Mononuclear cell (primary cell): ENCODE results near the gene PHACTR3. TPM values are rescaled to one million over a fixed set of nuclear protein-coding genes. Genes with fewer than 3 reads are reported as not detected.
"Not testable (repeated sequence)": the region's sequence is repeated elsewhere in the genome, so short reads cannot be mapped to it uniquely, and the experiment has no call there.

Experiments
- H3K27me3 ChIP-seq: 2 replicates; pipeline ENCODE4 v1.6.0; 2011; ENCODE audit warnings: low read length, control low read depth; ENCODE audit not compliant: insufficient read depth
- H3K4me1 ChIP-seq: 2 replicates; pipeline ENCODE4 v1.5.1; 2011; ENCODE audit warnings: mild to moderate bottlenecking, low read length, control low read depth; ENCODE audit not compliant: insufficient read depth
- H3K4me3 ChIP-seq: 2 replicates; pipeline ENCODE4 v1.5.1; 2011; ENCODE audit warnings: mild to moderate bottlenecking, low read length, moderate library complexity
- H3K9me3 ChIP-seq: 2 replicates; pipeline ENCODE4 v1.5.1; 2011; ENCODE audit warnings: low read depth, mild to moderate bottlenecking, control low read depth, low read length
- total RNA-seq: library from RNA; depleted of rRNA; stranded (reverse); fragments of >200 nt; gene quantifications from one replicate; pipeline ENCODE4 v1.2.3, GENCODE V29; 2012

The PHACTR3 gene
- total RNA-seq, 1 donor = 0.21 TPM

DNA sequence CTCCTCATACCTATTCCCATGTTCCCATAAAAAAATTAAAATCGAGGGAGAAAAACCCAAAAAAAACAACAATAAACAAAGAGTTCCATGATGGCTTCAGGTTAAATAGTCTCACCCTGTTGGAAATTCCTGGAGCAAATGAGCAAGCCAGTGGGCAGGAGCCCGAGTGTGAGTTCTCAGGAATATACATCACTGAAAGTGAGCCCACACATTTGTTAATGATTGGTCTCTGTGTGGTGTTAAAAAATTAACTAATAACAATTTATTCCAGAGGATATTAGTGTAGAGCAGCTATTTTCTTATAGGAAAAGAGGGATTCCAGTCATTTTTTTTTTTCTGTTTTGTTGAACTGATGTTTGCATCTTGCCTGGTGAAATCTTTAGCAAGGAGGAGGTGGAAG, 12.9 kb downstream of the PHACTR3 start:
- no peaks in the 10 kb centered on the region for H3K4me1 ChIP-seq
- H3K9me3 ChIP-seq = no peaks in the 10 kb centered on the region
- no peaks in the 10 kb centered on the region for H3K27me3 ChIP-seq
- no peak overlapping the region for H3K4me3 ChIP-seq

DNA sequence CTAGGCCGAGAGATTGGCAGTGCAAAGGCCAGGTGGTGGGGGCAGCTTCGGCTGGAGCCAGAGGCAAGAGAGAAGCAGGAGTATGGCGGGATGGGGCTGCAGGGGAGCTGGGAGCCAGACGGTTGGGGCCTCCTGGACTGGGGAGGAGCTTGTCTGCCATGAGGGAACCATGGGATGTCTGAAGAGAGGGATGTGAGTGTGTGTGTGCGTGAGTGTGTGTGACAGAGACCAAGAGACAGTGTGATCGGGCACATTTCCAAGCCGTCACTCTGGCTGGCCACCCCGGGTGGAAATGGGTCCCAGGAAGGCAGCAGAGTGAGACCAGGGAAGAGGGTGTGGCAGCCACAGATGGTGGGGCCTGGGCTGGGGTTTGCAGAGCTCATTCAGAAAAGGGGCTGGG, 13.8 kb downstream of the PHACTR3 start:
- Histone ChIP-seq H3K27me3 (no peaks in the 10 kb centered on the region), H3K4me1 (no peaks in the 10 kb centered on the region), H3K9me3 (no peaks in the 10 kb centered on the region), H3K4me3 (no peak overlapping the region)

DNA sequence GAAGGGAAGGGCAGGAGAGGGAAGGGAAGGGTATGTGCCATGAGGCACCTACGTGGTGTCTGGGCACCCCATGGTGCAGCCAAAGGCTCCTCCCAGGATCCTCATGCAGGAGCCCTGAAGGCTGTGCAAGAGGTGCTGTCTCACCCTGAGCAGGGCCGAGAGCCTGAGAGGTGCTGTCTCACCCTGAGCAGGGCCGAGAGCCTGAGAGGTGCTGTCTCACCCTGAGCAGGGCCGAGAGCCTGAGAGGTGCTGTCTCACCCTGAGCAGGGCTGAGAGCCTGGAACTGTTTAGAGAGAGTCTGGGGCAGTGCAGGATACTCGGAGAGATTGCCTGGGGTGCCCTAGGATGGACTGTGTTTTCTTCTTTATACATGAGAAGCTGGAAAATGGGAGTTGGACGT, 14.2 kb downstream of the PHACTR3 start:
- H3K4me1 ChIP-seq, H3K9me3 ChIP-seq, H3K4me3 ChIP-seq, H3K27me3 ChIP-seq: not testable (repeated sequence)

DNA sequence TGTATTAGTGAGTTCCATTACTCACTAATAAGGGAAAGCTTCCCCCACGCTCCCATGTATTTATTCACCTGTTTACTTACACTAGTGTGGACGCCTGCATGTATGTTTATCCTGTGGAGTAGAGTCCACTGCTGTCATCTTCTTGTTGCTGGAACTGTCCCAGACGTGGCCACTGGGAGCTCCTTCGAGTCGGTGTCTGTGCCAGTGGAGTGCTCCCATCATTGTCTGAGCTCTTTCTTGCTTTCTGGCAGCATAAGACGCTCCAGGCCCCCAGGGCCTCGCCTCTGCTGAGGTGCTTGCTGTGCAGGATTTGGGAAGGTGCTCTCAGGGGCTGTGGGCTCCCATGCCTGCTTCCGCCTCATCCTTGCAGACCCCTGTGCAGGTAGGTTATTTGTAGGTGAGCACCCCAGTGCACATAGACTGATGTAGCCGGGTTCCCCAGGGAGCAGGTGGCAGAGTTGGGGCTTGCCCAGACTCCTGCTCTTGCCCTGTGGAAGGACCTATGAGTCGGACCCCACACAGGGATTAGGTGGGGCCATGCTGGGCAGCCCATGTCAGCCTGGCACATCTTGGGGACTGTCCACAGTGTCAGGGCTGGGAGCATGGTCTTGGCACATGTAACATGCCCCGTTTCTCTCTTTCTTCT, 16.6 kb downstream of the PHACTR3 start:
- H3K4me3 ChIP-seq = no peak overlapping the region
- H3K4me1 ChIP-seq = no peaks in the 10 kb centered on the region
- no peaks in the 10 kb centered on the region for H3K9me3 ChIP-seq
- H3K27me3 ChIP-seq = no peaks in the 10 kb centered on the region

DNA sequence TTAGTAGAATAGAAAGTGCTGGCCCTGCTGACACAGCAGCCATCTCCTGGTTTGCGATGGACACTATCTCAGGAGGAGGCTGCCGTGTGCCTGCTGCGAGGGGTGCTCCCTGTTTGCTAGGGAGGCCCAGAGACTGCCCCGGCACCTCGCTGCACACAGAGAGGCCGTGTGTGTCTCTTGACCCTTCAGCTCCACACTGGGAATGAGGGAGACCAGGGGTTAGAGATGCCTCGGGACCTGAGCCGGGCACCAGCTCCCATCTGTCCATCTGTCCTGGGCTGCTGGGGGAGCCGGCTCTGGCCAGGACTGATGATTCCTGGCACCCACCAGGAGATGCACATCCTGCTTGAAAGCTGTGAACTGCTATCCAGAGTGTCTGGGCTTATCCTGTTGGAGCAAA, 18.2 kb downstream of the PHACTR3 start:
- H3K4me3 ChIP-seq = no peak overlapping the region
- no peaks in the 10 kb centered on the region for H3K9me3 ChIP-seq
- H3K4me1 ChIP-seq = no peaks in the 10 kb centered on the region
- H3K27me3 ChIP-seq = no peaks in the 10 kb centered on the region

DNA sequence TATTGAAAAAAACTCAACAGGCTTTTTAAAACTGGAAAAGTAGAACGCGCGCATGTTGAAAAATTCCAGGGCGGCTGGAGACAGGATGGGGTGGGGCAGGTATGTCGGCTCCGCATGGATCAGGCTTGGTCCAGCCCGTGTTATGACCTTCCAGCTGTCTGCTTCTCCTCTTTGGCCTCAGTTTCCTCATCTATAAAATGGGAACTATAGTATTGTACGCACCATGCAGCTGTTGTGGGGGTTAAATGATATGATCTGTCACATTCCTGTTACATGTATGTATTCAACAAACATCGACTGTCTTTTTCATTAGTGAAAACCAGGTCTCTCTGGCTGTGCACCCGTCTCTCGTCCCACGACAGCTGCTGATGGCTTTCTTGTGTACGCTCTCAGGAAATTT, 18.8 kb downstream of the PHACTR3 start:
- Histone ChIP-seq H3K4me1 (no peaks in the 10 kb centered on the region), H3K27me3 (no peaks in the 10 kb centered on the region), H3K4me3 (no peak overlapping the region), H3K9me3 (no peaks in the 10 kb centered on the region)

DNA sequence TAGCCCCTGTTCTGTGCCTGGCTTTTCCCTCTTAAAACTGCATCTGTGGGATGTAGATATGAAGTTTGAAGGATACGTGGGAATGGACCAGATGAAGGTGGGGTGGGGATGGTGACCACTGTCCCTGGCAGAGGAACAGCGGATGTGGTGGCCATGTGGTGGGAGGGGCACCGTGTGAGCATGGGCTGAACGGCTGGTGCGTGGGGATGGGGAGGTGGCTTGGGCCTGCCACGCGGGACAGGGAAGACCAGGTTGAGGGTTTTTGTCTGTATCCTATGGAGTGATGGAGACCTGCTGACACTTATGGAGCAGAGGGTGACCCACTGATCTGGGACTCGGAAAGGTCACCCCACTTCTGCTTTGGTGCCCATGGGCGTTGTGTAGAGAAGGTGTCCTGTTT, 19.2 kb downstream of the PHACTR3 start:
- Histone ChIP-seq H3K4me1 (no peaks in the 10 kb centered on the region), H3K9me3 (no peaks in the 10 kb centered on the region), H3K4me3 (no peak overlapping the region), H3K27me3 (no peaks in the 10 kb centered on the region)

DNA sequence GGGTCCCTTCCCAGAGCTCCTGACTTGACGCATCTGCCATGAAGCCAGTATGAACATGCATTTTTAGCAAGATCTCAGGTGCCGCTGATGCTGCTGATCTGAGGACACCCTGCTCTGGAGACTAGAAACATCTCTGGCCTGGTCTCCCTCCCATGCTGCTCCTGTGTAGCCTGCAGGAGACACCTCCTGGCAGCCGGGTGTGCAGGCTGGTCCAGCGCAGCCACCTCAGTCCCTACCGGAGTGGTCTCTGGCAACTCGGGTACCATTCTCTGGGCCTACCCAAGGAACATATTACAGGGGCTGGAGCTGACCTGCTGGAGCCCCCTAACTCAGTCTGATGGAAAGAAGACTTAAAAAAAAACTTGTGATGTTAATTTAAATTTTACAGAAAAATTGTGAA, 20.1 kb downstream of the PHACTR3 start:
- Histone ChIP-seq H3K4me1 (no peaks in the 10 kb centered on the region), H3K27me3 (no peaks in the 10 kb centered on the region), H3K9me3 (no peaks in the 10 kb centered on the region), H3K4me3 (no peak overlapping the region)

DNA sequence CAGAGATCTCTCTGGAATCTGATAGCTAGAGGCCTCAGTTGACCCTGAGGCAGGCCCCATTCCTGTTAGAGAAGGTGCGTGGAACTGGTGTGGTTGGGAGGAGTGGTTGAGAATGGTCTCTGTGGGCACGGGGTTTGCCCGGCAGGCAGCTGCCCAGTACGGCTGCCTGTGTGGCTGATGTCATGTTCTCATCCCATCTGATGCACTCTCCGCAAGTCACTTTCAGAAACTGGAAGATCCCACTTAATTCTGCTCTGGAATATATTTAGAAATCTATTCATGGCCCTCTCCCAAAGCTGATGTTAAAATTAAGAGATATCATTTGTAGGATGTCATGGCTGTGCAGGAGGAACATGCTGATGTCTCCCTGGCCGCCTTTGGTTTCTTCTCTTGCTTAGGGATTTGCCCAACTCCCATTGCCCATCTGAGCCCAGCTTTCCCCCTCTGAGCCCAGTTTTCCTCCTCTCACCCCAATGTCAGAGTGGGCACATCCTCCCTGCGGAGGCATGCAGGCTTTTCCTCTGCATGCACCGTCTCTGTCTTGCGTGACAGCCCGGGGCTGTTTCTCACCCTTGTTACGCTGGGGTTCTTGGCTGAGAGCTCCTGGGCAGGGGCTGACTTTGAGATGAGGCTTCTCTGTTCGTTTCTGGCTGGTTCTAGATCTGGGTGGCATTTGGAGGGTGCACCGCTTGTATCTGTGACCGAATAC, 21.0 kb downstream of the PHACTR3 start:
- Histone ChIP-seq H3K4me1 (no peaks in the 10 kb centered on the region), H3K9me3 (no peaks in the 10 kb centered on the region), H3K4me3 (no peak overlapping the region), H3K27me3 (no peaks in the 10 kb centered on the region)

DNA sequence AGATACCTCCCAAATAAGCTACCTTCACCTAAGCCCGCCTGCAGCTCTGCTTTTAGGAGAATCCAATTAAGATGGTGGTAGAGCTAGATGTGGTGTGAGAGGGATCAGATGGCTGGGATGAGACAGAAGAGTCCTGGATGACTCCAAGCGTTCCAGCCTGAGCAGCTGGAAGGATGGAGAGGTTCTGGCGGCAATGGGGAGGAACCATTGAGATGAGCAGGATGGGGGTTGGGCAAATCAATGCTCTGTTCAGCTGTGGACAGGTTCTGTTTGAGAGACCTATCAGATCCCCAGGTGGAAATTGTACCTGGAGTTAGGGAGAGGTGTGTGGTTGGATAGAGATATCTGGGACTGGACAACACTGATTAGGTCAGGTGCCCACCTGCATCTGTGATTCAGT, 23.0 kb downstream of the PHACTR3 start:
- H3K27me3 ChIP-seq = no peaks in the 10 kb centered on the region
- no peak overlapping the region for H3K4me3 ChIP-seq
- no peaks in the 10 kb centered on the region for H3K9me3 ChIP-seq
- no peaks in the 10 kb centered on the region for H3K4me1 ChIP-seq

DNA sequence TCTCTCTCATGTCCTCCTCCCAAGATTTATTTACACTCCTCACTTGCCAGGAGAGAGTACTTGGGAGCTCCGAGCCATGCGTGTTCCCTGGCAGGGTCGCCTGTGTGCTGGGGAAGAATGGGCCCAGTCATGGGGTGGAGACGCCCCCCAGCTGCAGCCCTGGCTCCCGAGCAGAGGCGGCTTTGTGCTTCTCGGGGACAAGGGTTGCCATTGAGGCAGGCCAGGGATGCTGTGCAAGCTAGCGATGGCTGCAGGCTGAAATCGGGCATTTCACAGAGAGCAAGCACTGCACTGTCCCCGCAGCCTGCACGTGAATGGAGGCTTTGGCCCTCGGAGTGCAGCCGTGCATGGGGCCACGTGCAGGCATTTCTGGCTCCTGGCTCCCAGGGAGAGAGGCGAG, 23.8 kb downstream of the PHACTR3 start:
- H3K4me1 ChIP-seq = no peaks in the 10 kb centered on the region
- H3K9me3 ChIP-seq = no peaks in the 10 kb centered on the region
- H3K27me3 ChIP-seq = no peaks in the 10 kb centered on the region
- H3K4me3 ChIP-seq = no peak overlapping the region

DNA sequence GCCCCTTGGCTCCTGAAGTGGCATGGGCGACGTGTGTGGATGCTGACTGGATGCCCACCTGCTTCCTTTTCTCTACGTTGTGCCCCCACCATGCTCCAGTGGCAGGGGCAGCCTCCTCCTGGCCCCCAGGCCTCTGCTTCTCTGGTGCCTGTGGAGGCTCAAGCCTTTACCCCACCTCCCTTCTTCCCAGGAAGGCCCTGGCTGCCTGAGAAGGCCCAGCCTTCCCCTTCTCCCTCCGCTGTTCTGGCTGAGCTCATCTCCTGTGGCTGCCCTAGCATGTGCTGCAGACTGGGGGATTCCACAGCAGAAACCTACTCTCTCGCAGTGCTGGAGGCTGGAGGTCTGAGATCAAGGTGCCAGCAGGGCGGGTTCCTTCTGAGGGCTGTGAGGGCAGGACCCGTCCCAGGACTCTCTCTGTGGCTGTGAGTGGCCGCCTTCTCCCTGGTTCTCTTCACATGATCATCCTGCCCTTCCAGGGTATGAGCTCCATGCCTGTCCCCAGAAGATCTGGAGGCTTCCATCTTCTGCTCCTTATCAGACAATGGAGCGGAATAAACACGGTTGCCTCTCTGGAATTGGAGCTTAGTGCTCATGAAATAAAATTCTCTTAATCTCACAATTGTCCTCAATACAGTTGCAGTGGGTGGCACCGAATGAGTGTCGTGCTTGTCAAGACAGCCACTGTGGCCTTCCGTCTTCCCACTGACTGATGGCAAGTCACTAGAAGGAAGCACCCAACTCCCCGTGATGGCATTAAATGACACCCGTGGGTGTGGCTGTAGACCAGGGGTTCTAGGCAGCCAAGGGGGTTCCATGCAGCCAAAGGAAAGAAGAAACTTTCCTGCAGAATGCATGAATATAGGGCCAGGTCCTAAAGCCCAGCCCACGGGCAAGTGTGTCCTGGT, 25.1 kb downstream of the PHACTR3 start:
- no peaks in the 10 kb centered on the region for H3K9me3 ChIP-seq
- H3K4me3 ChIP-seq = no peak overlapping the region
- no peaks in the 10 kb centered on the region for H3K27me3 ChIP-seq
- no peaks in the 10 kb centered on the region for H3K4me1 ChIP-seq

DNA sequence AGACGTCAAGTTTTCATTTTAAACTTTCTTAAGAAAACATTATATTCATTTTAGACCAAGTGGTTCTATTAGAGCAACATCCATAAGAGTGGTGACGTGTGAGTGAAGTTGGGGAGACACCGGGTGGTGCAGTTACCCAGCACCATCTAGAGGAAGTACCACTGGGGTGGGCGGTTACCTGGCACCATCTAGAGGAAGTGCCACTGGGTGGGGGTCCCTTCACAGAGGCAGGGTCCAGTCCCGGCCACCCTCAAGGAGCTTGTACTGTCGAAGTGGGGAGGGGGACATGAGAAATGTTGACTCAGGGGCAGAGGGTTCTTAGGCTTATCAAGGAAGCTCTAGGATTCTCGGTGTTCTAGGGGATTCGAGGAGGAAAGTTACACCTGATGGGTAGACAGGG, 26.2 kb downstream of the PHACTR3 start:
- no peak overlapping the region for H3K4me3 ChIP-seq
- H3K27me3 ChIP-seq = no peaks in the 10 kb centered on the region
- no peaks in the 10 kb centered on the region for H3K4me1 ChIP-seq
- no peaks in the 10 kb centered on the region for H3K9me3 ChIP-seq

DNA sequence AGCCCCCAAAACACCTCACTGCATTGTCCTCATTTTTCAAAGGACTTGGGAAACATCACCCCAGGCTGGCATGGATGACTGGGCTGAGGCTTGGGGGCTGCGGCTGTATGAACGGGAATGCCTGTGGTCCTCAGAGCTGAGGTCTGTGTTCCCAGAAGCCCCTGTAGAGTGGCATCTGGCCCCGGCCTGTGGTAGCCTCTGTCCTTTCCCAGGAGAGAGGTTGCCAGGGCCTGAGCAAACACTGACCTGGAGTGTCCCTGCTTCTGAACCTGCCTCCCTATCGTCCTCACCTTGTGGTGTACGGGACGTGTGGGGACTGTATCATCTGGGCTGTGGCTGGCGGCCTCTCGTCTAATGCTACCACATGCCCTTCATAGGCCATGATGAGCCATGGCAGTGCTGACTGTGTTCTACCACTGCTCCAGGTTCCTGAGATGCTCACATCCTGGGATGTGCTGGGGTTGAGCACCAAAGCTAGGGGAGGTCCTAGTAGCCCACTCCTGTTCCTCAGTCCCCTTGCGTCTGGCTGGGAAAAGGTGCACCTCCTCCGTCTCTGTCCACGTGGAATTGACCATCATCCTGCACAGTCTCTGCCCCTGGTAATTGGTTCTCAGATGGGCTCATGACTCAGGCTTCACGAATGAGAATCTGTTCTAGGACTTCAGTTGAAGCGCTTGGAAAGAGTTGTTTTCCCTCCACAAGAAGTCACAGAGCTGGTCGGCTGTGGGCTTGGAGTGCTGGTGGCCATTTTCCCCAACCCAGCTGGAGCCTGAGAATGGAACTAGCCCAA, 27.6 kb downstream of the PHACTR3 start:
- H3K4me3 ChIP-seq = no peak overlapping the region
- H3K9me3 ChIP-seq = no peaks in the 10 kb centered on the region
- no peaks in the 10 kb centered on the region for H3K27me3 ChIP-seq
- no peaks in the 10 kb centered on the region for H3K4me1 ChIP-seq
